ENCODE data around the gene ABCC3.
A peak's percentile ranks its signal among the peaks of the same experiment; 100 is the strongest.

Gene ABCC3

GRCh38 chr17:50630524-50631194, 4.0 kb upstream of the ABCC3 start:
- Histone ChIP-seq H3K36me3 (replicated peaks in 1 of 2; ENCODE audit: control insufficient read depth in 2 of 2, insufficient read depth in 2 of 2, low read length in 2 of 2) (no peaks in the 10 kb centered on the region), H4K91ac (ENCODE audit: low read depth, low read length, poor library complexity) (no peak overlapping the region), H3K4me3 (ENCODE audit: low read length in 2 of 2) (no peak overlapping the region), H3K4me1 (ENCODE audit: control insufficient read depth in 2 of 2, insufficient read depth in 1 of 2, low read depth in 1 of 2, low read length in 2 of 2) (peaks cover 15% of the 10 kb centered on the region in 2 donors), H3K4ac (ENCODE audit: low read length) (no peak overlapping the region), H2BK15ac (ENCODE audit: low read length) (no peak overlapping the region), H2BK5ac (ENCODE audit: low read length) (no peak overlapping the region), H3K27me3 (ENCODE audit: control insufficient read depth in 3 of 3, insufficient read depth in 3 of 3, low read depth in 1 of 3, low read length in 3 of 3) (peaks cover 15 to 73% (median 44%) of the 10 kb centered on the region in 3 experiments), H2BK12ac (ENCODE audit: low read length) (no peak overlapping the region), H3K9ac (ENCODE audit: low read depth, low read length, poor library complexity) (no peak overlapping the region), H2AK5ac (ENCODE audit: low read depth, low read length) (peak overlapping the region; percentile 18), H2AFZ (ENCODE audit: low read length) (no peak overlapping the region), H3K9me3 (replicated peaks in 1 of 2; ENCODE audit: control insufficient read depth in 2 of 2, insufficient read depth in 1 of 2, low read depth in 1 of 2, low read length in 2 of 2) (no peaks in the 10 kb centered on the region), H3K18ac (ENCODE audit: low read length) (no peak overlapping the region), H3K79me1 (ENCODE audit: low read depth, low read length) (no peaks in the 10 kb centered on the region), H3K14ac (ENCODE audit: low read length) (no peak overlapping the region), H3K4me2 (ENCODE audit: insufficient read depth, low read length, poor library complexity, severe bottlenecking) (no peak overlapping the region), H3K23ac (ENCODE audit: low read depth, low read length, poor library complexity) (no peak overlapping the region), H4K8ac (ENCODE audit: low read depth, low read length) (no peak overlapping the region), H3K27ac (replicated peaks; ENCODE audit: low read length) (no peak overlapping the region), H2BK120ac (ENCODE audit: low read depth, low read length) (no peak overlapping the region)
- no CpG with 5 or more reads among the region's 7 CpGs for WGBS, 2 donors (ENCODE audit: extremely low coverage in 2 of 2, insufficient read length in 2 of 2, insufficient replicate concordance in 1 of 2)
- no peak for DNase-seq (ENCODE audit: low spot score)

GRCh38 chr17:50631195-50631907, 3.3 kb upstream of the ABCC3 start:
- Histone ChIP-seq H3K23ac (ENCODE audit: low read depth, low read length, poor library complexity) (no peak overlapping the region), H2AFZ (ENCODE audit: low read length) (no peak overlapping the region), H3K9me3 (replicated peaks in 1 of 2; ENCODE audit: control insufficient read depth in 2 of 2, insufficient read depth in 1 of 2, low read depth in 1 of 2, low read length in 2 of 2) (no peaks in the 10 kb centered on the region), H3K4me2 (ENCODE audit: insufficient read depth, low read length, poor library complexity, severe bottlenecking) (no peak overlapping the region), H3K14ac (ENCODE audit: low read length) (no peak overlapping the region), H2AK5ac (ENCODE audit: low read depth, low read length) (peak overlapping the region; percentile 18), H2BK120ac (ENCODE audit: low read depth, low read length) (no peak overlapping the region), H3K18ac (ENCODE audit: low read length) (peak overlapping the region; percentile 29), H4K91ac (ENCODE audit: low read depth, low read length, poor library complexity) (no peak overlapping the region), H2BK5ac (ENCODE audit: low read length) (no peak overlapping the region), H2BK12ac (ENCODE audit: low read length) (no peak overlapping the region), H3K79me1 (ENCODE audit: low read depth, low read length) (no peaks in the 10 kb centered on the region), H3K27me3 (ENCODE audit: control insufficient read depth in 3 of 3, insufficient read depth in 3 of 3, low read depth in 1 of 3, low read length in 3 of 3) (peaks cover 15 to 80% (median 51%) of the 10 kb centered on the region in 3 experiments), H3K27ac (replicated peaks; ENCODE audit: low read length) (no peak overlapping the region), H3K4me3 (ENCODE audit: low read length in 2 of 2) (no peak overlapping the region), H4K8ac (ENCODE audit: low read depth, low read length) (no peak overlapping the region), H3K36me3 (replicated peaks in 1 of 2; ENCODE audit: control insufficient read depth in 2 of 2, insufficient read depth in 2 of 2, low read length in 2 of 2) (no peaks in the 10 kb centered on the region), H2BK15ac (ENCODE audit: low read length) (no peak overlapping the region), H3K9ac (ENCODE audit: low read depth, low read length, poor library complexity) (no peak overlapping the region), H3K4me1 (ENCODE audit: control insufficient read depth in 2 of 2, insufficient read depth in 1 of 2, low read depth in 1 of 2, low read length in 2 of 2) (peaks cover 11 to 13% of the 10 kb centered on the region in 2 donors), H3K4ac (ENCODE audit: low read length) (no peak overlapping the region)
- DNase-seq (ENCODE audit: low spot score): no peak
- WGBS, 2 donors (ENCODE audit: extremely low coverage in 2 of 2, insufficient read length in 2 of 2, insufficient replicate concordance in 1 of 2): no CpG with 5 or more reads among the region's 11 CpGs

GRCh38 chr17:50631908-50632571, 2.6 kb upstream of the ABCC3 start:
- WGBS, 2 donors (ENCODE audit: extremely low coverage in 2 of 2, insufficient read length in 2 of 2, insufficient replicate concordance in 1 of 2): no CpG with 5 or more reads among the region's 9 CpGs
- Histone ChIP-seq H2BK5ac (ENCODE audit: low read length) (no peak overlapping the region), H3K18ac (ENCODE audit: low read length) (no peak overlapping the region), H2AK5ac (ENCODE audit: low read depth, low read length) (no peak overlapping the region), H3K9me3 (replicated peaks in 1 of 2; ENCODE audit: control insufficient read depth in 2 of 2, insufficient read depth in 1 of 2, low read depth in 1 of 2, low read length in 2 of 2) (no peaks in the 10 kb centered on the region), H3K14ac (ENCODE audit: low read length) (no peak overlapping the region), H3K4me1 (ENCODE audit: control insufficient read depth in 2 of 2, insufficient read depth in 1 of 2, low read depth in 1 of 2, low read length in 2 of 2) (peaks cover 11 to 13% of the 10 kb centered on the region in 2 donors), H3K9ac (ENCODE audit: low read depth, low read length, poor library complexity) (no peak overlapping the region), H3K4me2 (ENCODE audit: insufficient read depth, low read length, poor library complexity, severe bottlenecking) (no peak overlapping the region), H3K27me3 (ENCODE audit: control insufficient read depth in 3 of 3, insufficient read depth in 3 of 3, low read depth in 1 of 3, low read length in 3 of 3) (peaks cover 15 to 84% (median 56%) of the 10 kb centered on the region in 3 experiments), H3K36me3 (replicated peaks in 1 of 2; ENCODE audit: control insufficient read depth in 2 of 2, insufficient read depth in 2 of 2, low read length in 2 of 2) (no peaks in the 10 kb centered on the region), H3K27ac (replicated peaks; ENCODE audit: low read length) (no peak overlapping the region), H3K4ac (ENCODE audit: low read length) (no peak overlapping the region), H2AFZ (ENCODE audit: low read length) (no peak overlapping the region), H2BK12ac (ENCODE audit: low read length) (no peak overlapping the region), H4K91ac (ENCODE audit: low read depth, low read length, poor library complexity) (no peak overlapping the region), H4K8ac (ENCODE audit: low read depth, low read length) (no peak overlapping the region), H3K79me1 (ENCODE audit: low read depth, low read length) (no peaks in the 10 kb centered on the region), H3K23ac (ENCODE audit: low read depth, low read length, poor library complexity) (no peak overlapping the region), H3K4me3 (ENCODE audit: low read length in 2 of 2) (no peak overlapping the region), H2BK15ac (ENCODE audit: low read length) (no peak overlapping the region), H2BK120ac (ENCODE audit: low read depth, low read length) (no peak overlapping the region)
- no peak for DNase-seq (ENCODE audit: low spot score)

- Histone ChIP-seq H3K4me1 (ENCODE audit: control insufficient read depth in 2 of 2, insufficient read depth in 1 of 2, low read depth in 1 of 2, low read length in 2 of 2) (peaks cover 9 to 10% of the 10 kb centered on the region in 2 donors), H4K8ac (ENCODE audit: low read depth, low read length) (no peak overlapping the region), H3K4me2 (ENCODE audit: insufficient read depth, low read length, poor library complexity, severe bottlenecking) (no peak overlapping the region), H3K4ac (ENCODE audit: low read length) (no peak overlapping the region), H3K14ac (ENCODE audit: low read length) (no peak overlapping the region), H3K18ac (ENCODE audit: low read length) (peak overlapping the region; percentile 55), H3K27ac (replicated peaks; ENCODE audit: low read length) (no peak overlapping the region), H3K4me3 (ENCODE audit: low read length in 2 of 2) (no peak overlapping the region), H3K23ac (ENCODE audit: low read depth, low read length, poor library complexity) (no peak overlapping the region), H2BK15ac (ENCODE audit: low read length) (no peak overlapping the region), H4K91ac (ENCODE audit: low read depth, low read length, poor library complexity) (no peak overlapping the region), H3K79me1 (ENCODE audit: low read depth, low read length) (no peaks in the 10 kb centered on the region), H2AK5ac (ENCODE audit: low read depth, low read length) (no peak overlapping the region), H3K36me3 (replicated peaks in 1 of 2; ENCODE audit: control insufficient read depth in 2 of 2, insufficient read depth in 2 of 2, low read length in 2 of 2) (no peaks in the 10 kb centered on the region), H3K9ac (ENCODE audit: low read depth, low read length, poor library complexity) (no peak overlapping the region), H3K27me3 (ENCODE audit: control insufficient read depth in 3 of 3, insufficient read depth in 3 of 3, low read depth in 1 of 3, low read length in 3 of 3) (peaks cover 15 to 87% (median 56%) of the 10 kb centered on the region in 3 experiments), H2BK12ac (ENCODE audit: low read length) (no peak overlapping the region), H2AFZ (ENCODE audit: low read length) (no peak overlapping the region), H2BK5ac (ENCODE audit: low read length) (no peak overlapping the region), H3K9me3 (replicated peaks in 1 of 2; ENCODE audit: control insufficient read depth in 2 of 2, insufficient read depth in 1 of 2, low read depth in 1 of 2, low read length in 2 of 2) (no peaks in the 10 kb centered on the region), H2BK120ac (ENCODE audit: low read depth, low read length) (no peak overlapping the region)
- no peak for DNase-seq (ENCODE audit: low spot score)
- WGBS, 2 donors (ENCODE audit: extremely low coverage in 2 of 2, insufficient read length in 2 of 2, insufficient replicate concordance in 1 of 2): no CpG with 5 or more reads among the region's 5 CpGs
Observed at GRCh38 chr17:50632637-50633036, 2.0 kb upstream of the ABCC3 start.

All from neuronal stem cell (in vitro differentiated cells).